CD14-positive monocyte (primary cell): ENCODE results near the gene TBC1D2. TPM values are rescaled to one million over a fixed set of nuclear protein-coding genes. Genes with fewer than 3 reads are reported as not detected.

Source experiments
- DNase-seq, 3 donors: peaks; one replicate each; pipeline ENCODE4 v3.0.0-alpha.2; 2011 to 2022
- H2AFZ ChIP-seq: 2 replicates; pipeline ENCODE4 v1.6.0; 2012; ENCODE audit warnings: mild to moderate bottlenecking, low read depth, low read length, inconsistent platforms; ENCODE audit not compliant: insufficient read depth, poor library complexity, severe bottlenecking
- H3K27ac ChIP-seq, 2 donors: 1 replicate in 1 of 2; 2 replicates in 1 of 2; pipeline ENCODE4 v1.5.1; 2012 to 2013; ENCODE audit warnings: low read length in 2 of 2, control low read depth in 1 of 2, inconsistent platforms in 1 of 2, low read depth in 1 of 2, mild to moderate bottlenecking in 1 of 2
- H3K27me3 ChIP-seq, 2 donors: one replicate each; pipeline versions ENCODE4 v1.6.0 to v1.6.1; 2011 to 2013; ENCODE audit warnings: low read length in 2 of 2; ENCODE audit not compliant: control insufficient read depth in 2 of 2, insufficient read depth in 2 of 2
- H3K36me3 ChIP-seq, 2 donors: replicated peaks in 1 of 2; 1 replicate in 1 of 2; 2 replicates in 1 of 2; pipeline versions ENCODE4 v1.5.1 to v1.6.1; 2012 to 2013; ENCODE audit warnings: low read length in 2 of 2, control low read depth in 1 of 2, inconsistent platforms in 1 of 2, mild to moderate bottlenecking in 1 of 2; ENCODE audit not compliant: insufficient read depth in 2 of 2, control insufficient read depth in 1 of 2
- H3K4me1 ChIP-seq, 2 donors: 1 replicate in 1 of 2; 2 replicates in 1 of 2; pipeline versions ENCODE4 v1.5.1 to v1.6.1; 2012 to 2013; ENCODE audit warnings: low read length in 2 of 2, control low read depth in 1 of 2, inconsistent platforms in 1 of 2, mild to moderate bottlenecking in 1 of 2, moderate library complexity in 1 of 2; ENCODE audit not compliant: insufficient read depth in 2 of 2, control insufficient read depth in 1 of 2
- H3K4me2 ChIP-seq: replicated peaks from 2 replicates; pipeline ENCODE3; 2012; ENCODE audit warnings: low read length, moderate library complexity, mild to moderate bottlenecking; ENCODE audit not compliant: poor library complexity, severe bottlenecking; ENCODE audit errors: extremely low read depth
- H3K4me3 ChIP-seq, 3 experiments: fragments of 200-600 bp in 1 of 3; sonication (generic) in 1 of 3; replicated peaks in 1 of 3; 1 replicate in 2 of 3; 2 replicates in 1 of 3; pipeline ENCODE4 v1.5.1; 2011 to 2013; ENCODE audit warnings: low read length in 3 of 3, mild to moderate bottlenecking in 3 of 3, control low read depth in 2 of 3, low read depth in 2 of 3, inconsistent platforms in 1 of 3, moderate library complexity in 1 of 3
- H3K79me2 ChIP-seq: 2 replicates; pipeline ENCODE4 v1.6.0; 2012; ENCODE audit warnings: mild to moderate bottlenecking, control low read depth, inconsistent platforms, low read length, moderate library complexity; ENCODE audit not compliant: insufficient read depth
- H3K9ac ChIP-seq: 2 replicates; pipeline ENCODE4 v1.6.0; 2017; ENCODE audit warnings: low read length, mild to moderate bottlenecking; ENCODE audit not compliant: insufficient read depth, poor library complexity, severe bottlenecking
- H3K9me3 ChIP-seq, 2 donors: replicated peaks in 1 of 2; 1 replicate in 1 of 2; 2 replicates in 1 of 2; pipeline versions ENCODE4 v1.5.1 to v1.6.1; 2012 to 2013; ENCODE audit warnings: low read length in 2 of 2, control low read depth in 1 of 2; ENCODE audit not compliant: control insufficient read depth in 1 of 2, insufficient read depth in 1 of 2
- H4K20me1 ChIP-seq: 2 replicates; pipeline ENCODE4 v1.6.0; 2012; ENCODE audit warnings: mild to moderate bottlenecking, low read length, control low read depth, moderate library complexity; ENCODE audit not compliant: insufficient read depth
- H3K27ac Mint-ChIP-seq, 7 donors: one replicate each; pipeline ENCODE4 v1.8.0; 2020; ENCODE audit warnings: mild to moderate bottlenecking in 7 of 7, mixed read lengths in 7 of 7, moderate library complexity in 6 of 7, inconsistent platforms in 2 of 7
- H3K27me3 Mint-ChIP-seq, 3 donors: one replicate each; pipeline ENCODE4 v1.8.0; 2021 to 2022; ENCODE audit warnings: low read depth in 3 of 3, mild to moderate bottlenecking in 3 of 3, mixed read lengths in 3 of 3, moderate library complexity in 3 of 3, inconsistent platforms in 1 of 3
- H3K36me3 Mint-ChIP-seq, 2 donors: one replicate each; pipeline ENCODE4 v1.8.0; 2020; ENCODE audit warnings: mixed read lengths in 2 of 2, inconsistent platforms in 1 of 2, mild to moderate bottlenecking in 1 of 2
- H3K4me1 Mint-ChIP-seq: one replicate; pipeline ENCODE4 v1.8.0; 2020; ENCODE audit warnings: mild to moderate bottlenecking, mixed read lengths
- H3K4me3 Mint-ChIP-seq, 2 donors: one replicate each; pipeline ENCODE4 v1.8.0; 2020; ENCODE audit warnings: mild to moderate bottlenecking in 2 of 2, mixed read lengths in 2 of 2, moderate library complexity in 1 of 2
- H3K9me3 Mint-ChIP-seq, 7 donors: one replicate each; pipeline ENCODE4 v1.8.0; 2020 to 2022; ENCODE audit warnings: mixed read lengths in 7 of 7, mild to moderate bottlenecking in 6 of 7, moderate library complexity in 6 of 7, inconsistent platforms in 2 of 7
- CTCF ChIP-seq: fragments of 200-600 bp; IDR thresholded peaks from one replicate; pipeline ENCODE4 v1.8.0; 2022; ENCODE audit warnings: antibody characterized with exemption, mild to moderate bottlenecking
- WGBS: methylation state at CpG from one replicate; pipeline ENCODE4 v1.1.5; 2013; ENCODE audit warnings: missing lambda C conversion rate; ENCODE audit not compliant: insufficient coverage; 5-methylcytosine and 5-hydroxymethylcytosine counted together
- intact Hi-C, 2 donors: fragments of 100-400 bp; cut with micrococcal nuclease; formaldehyde crosslinking; loops; one replicate each; pipeline versions ENCODE4 v1.15.0 to v1.15.1; 2023
- polyA plus RNA-seq, 3 donors: library from polyadenylated mRNA; depleted of rRNA in 1 of 3; unstranded in 2 of 3; stranded (reverse) in 1 of 3; fragments of 300-500 nt in 2 of 3; fragments of >200 nt in 1 of 3; fragmentation: Illumina TruSeq in 2 of 3; gene quantifications; 1 replicate in 2 of 3; 2 replicates in 1 of 3; pipeline ENCODE4 v1.2.3, GENCODE V29; 2012 to 2021

Gene TBC1D2
- polyA plus RNA-seq, 3 donors, result 23.2 to 55.7 (median 34.4) TPM

GRCh38 chr9:98162613-98163012 lies 92.8 kb downstream of the TBC1D2 start:
- 98% methylated on average over 12 of the region's 12 CpGs for WGBS
- Mint-ChIP-seq H3K27me3 (no peaks in the 10 kb centered on the region), H3K4me1 (peaks cover 35% of the 10 kb centered on the region), H3K4me3 (no peak overlapping the region), H3K36me3 (peaks cover 9 to 10% of the 10 kb centered on the region in 2 donors), H3K9me3 (no peaks in the 10 kb centered on the region), H3K27ac (no peak overlapping the region)
- Histone ChIP-seq H3K4me1 (peaks cover 6 to 7% of the 10 kb centered on the region in 2 donors), H3K27ac (no peak overlapping the region), H2AFZ (no peak overlapping the region), H3K9ac (no peak overlapping the region), H3K4me2 (no peak overlapping the region), H3K9me3 (no peaks in the 10 kb centered on the region), H3K4me3 (no peak overlapping the region), H3K36me3 (no peaks in the 10 kb centered on the region), H3K79me2 (peaks cover 10% of the 10 kb centered on the region), H3K27me3 (no peaks in the 10 kb centered on the region), H4K20me1 (no peaks in the 10 kb centered on the region)
- DNase-seq, result no peak
- no peak for TF ChIP-seq CTCF
- intact Hi-C loops, result no loop called here

- Histone ChIP-seq H3K4me2 (no peak overlapping the region), H3K36me3 (no peaks in the 10 kb centered on the region), H3K27me3 (no peaks in the 10 kb centered on the region), H3K4me3 (no peak overlapping the region), H3K79me2 (peaks cover 10% of the 10 kb centered on the region), H3K4me1 (peaks cover 7 to 8% of the 10 kb centered on the region in 2 donors), H3K27ac (no peak overlapping the region), H3K9ac (no peak overlapping the region), H4K20me1 (no peaks in the 10 kb centered on the region), H3K9me3 (no peaks in the 10 kb centered on the region), H2AFZ (no peak overlapping the region)
- no peaks in the 10 kb centered on the region for H3K27me3 Mint-ChIP-seq
- peaks cover 9 to 11% of the 10 kb centered on the region in 2 donors for H3K36me3 Mint-ChIP-seq
- no peaks in the 10 kb centered on the region for H3K9me3 Mint-ChIP-seq
- no peak overlapping the region for H3K27ac Mint-ChIP-seq
- no peak for DNase-seq
- intact Hi-C loops, result no loop called here
- TF ChIP-seq CTCF, result no peak
- H3K4me1 Mint-ChIP-seq, result peaks cover 32% of the 10 kb centered on the region
- H3K4me3 Mint-ChIP-seq, result no peak overlapping the region
- WGBS, result 85% methylated on average over 4 of the region's 4 CpGs
Observed at GRCh38 chr9:98161851-98162250, 93.6 kb downstream of the TBC1D2 start.
